Measurements from ENCODE around the gene FGD3.

FGD3 gene

GRCh38 chr9:92960561-92961290, 13.4 kb downstream of the FGD3 start:
- no peak for DNase-seq

GRCh38 chr9:92961627-92962302, 14.4 kb downstream of the FGD3 start:
- DNase-seq = no peak

- no peak for DNase-seq
Observed at GRCh38 chr9:92962303-92962649, 15.0 kb downstream of the FGD3 start.

- no peak for DNase-seq
Observed at GRCh38 chr9:92962846-92963245, 15.5 kb downstream of the FGD3 start.

GRCh38 chr9:92963831-92964606, 16.7 kb downstream of the FGD3 start:
- no peak for DNase-seq

GRCh38 chr9:92964607-92965060, 17.3 kb downstream of the FGD3 start:
- no peak for DNase-seq

- no peak for DNase-seq
Observed at GRCh38 chr9:92965061-92965758, 17.9 kb downstream of the FGD3 start.

- no peak for DNase-seq
Observed at GRCh38 chr9:92965759-92966517, 18.6 kb downstream of the FGD3 start.

- no peak for DNase-seq
Observed at GRCh38 chr9:92966518-92966800, 19.1 kb downstream of the FGD3 start.

- no peak for DNase-seq
Observed at GRCh38 chr9:92968081-92968480, 20.8 kb downstream of the FGD3 start.

GRCh38 chr9:92969516-92970466, 22.5 kb downstream of the FGD3 start:
- no peak for DNase-seq

- DNase-seq = no peak
Observed at GRCh38 chr9:92970467-92970923, 23.2 kb downstream of the FGD3 start.

GRCh38 chr9:92971121-92971520, 23.8 kb downstream of the FGD3 start:
- DNase-seq = no peak

- no peak for DNase-seq
Observed at GRCh38 chr9:92971776-92972175, 24.5 kb downstream of the FGD3 start.

- no peak for DNase-seq
Observed at GRCh38 chr9:92973700-92974099, 26.4 kb downstream of the FGD3 start.

GRCh38 chr9:92974161-92974661, 26.9 kb downstream of the FGD3 start:
- DNase-seq = no peak

GRCh38 chr9:92974761-92975755, 27.7 kb downstream of the FGD3 start:
- DNase-seq = no peak

- DNase-seq = no peak
Observed at GRCh38 chr9:92976431-92976830, 29.1 kb downstream of the FGD3 start.

GRCh38 chr9:92977279-92977678, 30.0 kb downstream of the FGD3 start:
- DNase-seq = no peak

- DNase-seq = no peak
Observed at GRCh38 chr9:92978345-92978875, 31.1 kb downstream of the FGD3 start.
